HG03045 (cell line): ENCODE data around the gene ASPRV1.
"Not testable (repeated sequence)": the region's sequence is repeated elsewhere in the genome, so short reads cannot be mapped to it uniquely, and the experiment has no call there.

ENCODE experiments used
- ATAC-seq: cut with Tn5 transposase; IDR thresholded peaks from one replicate; pipeline ENCODE4 v1.9.1; 2021; ENCODE audit warnings: mild to moderate bottlenecking, moderate library complexity; ENCODE audit not compliant: unreplicated experiment

ASPRV1 gene

GRCh38 chr2:69961496-69961895 is at the start of gene ASPRV1:
ASPRV1 (minus strand) TSS chr2:69961631; CDS start chr2:69961436, 195 bp downstream.
- no peak for ATAC-seq

- no peak for ATAC-seq
Measured at GRCh38 chr2:70010576-70011111, 49.2 kb upstream of the ASPRV1 start.

GRCh38 chr2:70009762-70010575 is 48.5 kb upstream of the ASPRV1 start:
- ATAC-seq: no peak

- ATAC-seq: no peak
Measured at GRCh38 chr2:70008290-70008689, 46.9 kb upstream of the ASPRV1 start.

GRCh38 chr2:70007151-70007550 is 45.7 kb upstream of the ASPRV1 start:
- ATAC-seq: no peak

GRCh38 chr2:70006447-70006784 is 45.0 kb upstream of the ASPRV1 start:
- ATAC-seq: no peak

- no peak for ATAC-seq
Measured at GRCh38 chr2:70005752-70006446, 44.5 kb upstream of the ASPRV1 start.

- ATAC-seq: no peak
Measured at GRCh38 chr2:70005216-70005615, 43.8 kb upstream of the ASPRV1 start.

- no peak for ATAC-seq
Measured at GRCh38 chr2:70003093-70003830, 41.8 kb upstream of the ASPRV1 start.

- no peak for ATAC-seq
Measured at GRCh38 chr2:70002241-70002899, 40.9 kb upstream of the ASPRV1 start.

- ATAC-seq: not testable (repeated sequence)
Measured at GRCh38 chr2:70000529-70000928, 39.1 kb upstream of the ASPRV1 start.

- no peak for ATAC-seq
Measured at GRCh38 chr2:69998761-69999160, 37.3 kb upstream of the ASPRV1 start.

GRCh38 chr2:69997015-69997830 is 35.8 kb upstream of the ASPRV1 start:
- ATAC-seq: no peak

GRCh38 chr2:69995511-69995910 is 34.1 kb upstream of the ASPRV1 start:
- ATAC-seq: no peak

- no peak for ATAC-seq
Measured at GRCh38 chr2:69994166-69994565, 32.7 kb upstream of the ASPRV1 start.

GRCh38 chr2:69993708-69994107 is 32.3 kb upstream of the ASPRV1 start:
- no peak for ATAC-seq

- ATAC-seq: no peak
Measured at GRCh38 chr2:69993048-69993565, 31.7 kb upstream of the ASPRV1 start.

GRCh38 chr2:69992310-69993047 is 31.0 kb upstream of the ASPRV1 start:
- ATAC-seq: no peak

GRCh38 chr2:69989441-69990105 is 28.1 kb upstream of the ASPRV1 start:
- ATAC-seq: no peak
